Measurements from ENCODE around the gene SLC25A24. TPM values are rescaled to one million over a fixed set of nuclear protein-coding genes. Genes with fewer than 3 reads are reported as not detected.
A peak's percentile ranks its signal among the peaks of the same experiment; 100 is the strongest.
"Not testable (repeated sequence)": the region's sequence is repeated elsewhere in the genome, so short reads cannot be mapped to it uniquely, and the experiment has no call there.

The SLC25A24 gene
- total RNA-seq (2014; rRNA removed; shearing (Covaris generic)), result 77.7 and 90.1 TPM in 2 replicates

DNA sequence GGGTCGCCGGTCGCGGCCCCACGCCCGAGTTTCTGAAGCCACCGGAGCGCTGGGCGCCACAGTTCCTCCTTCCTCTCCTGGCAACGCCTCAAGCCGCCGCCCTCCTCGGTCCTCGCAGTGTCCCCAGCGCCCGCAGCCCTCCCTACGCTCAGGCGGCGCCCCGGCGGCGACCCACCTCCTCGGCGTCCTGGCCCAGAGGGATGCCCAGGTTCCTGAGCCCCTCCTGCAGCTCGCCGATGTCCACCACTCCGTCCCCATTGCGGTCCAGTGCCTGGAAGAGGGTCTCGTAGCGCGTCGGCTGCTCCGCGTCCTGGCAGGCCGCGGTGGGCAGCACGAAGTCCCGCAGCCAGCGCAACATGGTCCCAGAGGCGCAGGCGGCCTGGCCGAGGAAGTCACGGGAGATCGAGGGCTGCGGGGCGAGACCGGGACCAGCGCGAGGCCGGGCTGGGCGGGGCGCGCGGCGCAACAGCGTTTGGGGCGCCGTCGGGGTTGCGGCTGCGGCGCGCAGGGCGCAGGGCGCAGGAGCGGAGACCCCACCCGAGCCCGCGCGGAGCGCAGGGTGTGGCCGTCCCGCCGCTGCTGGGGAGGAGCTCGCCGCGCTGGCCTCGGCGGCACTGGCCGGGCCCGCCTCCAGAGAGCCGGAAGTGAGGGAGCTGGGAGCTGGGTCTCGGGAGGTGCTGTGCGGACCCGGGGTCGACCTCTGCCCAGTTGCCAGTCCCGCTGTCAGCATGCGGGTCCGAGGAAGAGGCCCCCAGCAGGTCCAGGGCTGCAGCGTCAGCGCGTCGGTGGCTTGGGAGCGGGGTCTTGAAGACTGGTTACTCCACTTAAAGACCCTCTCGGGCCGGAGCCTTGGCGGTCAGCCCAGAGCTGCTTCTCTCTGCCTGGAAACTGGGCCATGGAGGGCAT lies at the start of gene SLC25A24:
TSS of gene SLC25A24 (minus strand) at position 563 of the 906 bp plus-strand sequence. CDS start at position 358, 205 bp downstream.
- DNase-seq (ENCODE audit: low spot score), result peak; percentile 64

DNA sequence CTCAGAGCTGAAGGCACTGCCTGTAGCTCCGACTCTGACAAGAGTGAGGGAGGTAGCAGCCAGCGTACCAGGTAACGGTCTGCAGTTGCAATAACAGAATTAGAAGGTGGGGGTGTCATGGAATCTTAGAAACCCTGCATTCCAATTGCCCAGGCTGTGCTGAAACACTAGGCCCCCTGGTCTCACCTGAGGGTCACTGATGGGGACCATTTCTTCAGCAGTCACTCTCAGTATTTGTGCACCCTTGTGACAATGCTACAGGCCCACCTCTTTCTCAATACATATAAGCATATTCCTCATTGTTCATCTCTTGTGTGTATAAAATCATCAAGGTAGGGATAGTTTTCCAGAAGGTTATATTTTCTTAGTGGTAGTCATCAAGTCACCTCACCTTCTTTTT lies 43.8 kb upstream of the SLC25A24 start, which contains the start of gene NBPF4:
TSS of gene NBPF4 (minus strand) at position 101 of the 400 bp plus-strand sequence. CDS start 315 bp downstream, outside the sequence.
- not testable (repeated sequence) for DNase-seq (ENCODE audit: low spot score)

DNA sequence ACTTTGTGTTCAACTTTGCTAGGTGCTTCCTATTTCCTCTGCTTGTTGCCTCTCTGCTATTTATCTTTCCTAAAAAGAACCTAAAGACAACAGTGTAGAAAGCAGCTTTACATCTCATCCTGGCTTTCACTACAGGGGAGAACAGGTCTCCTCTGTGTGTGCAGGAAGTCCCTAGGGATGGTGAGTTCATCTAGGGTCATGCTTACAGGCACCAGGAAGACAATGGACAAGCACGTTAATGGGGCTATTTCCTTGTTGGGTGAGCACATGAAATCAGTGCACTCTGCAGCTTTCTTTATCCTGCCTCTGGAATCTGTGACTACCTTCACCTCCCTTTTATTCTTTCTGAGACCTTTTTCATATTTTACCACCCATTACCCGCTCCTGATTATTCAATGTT lies 39.3 kb upstream of the SLC25A24 start:
- not testable (repeated sequence) for DNase-seq (ENCODE audit: low spot score)

DNA sequence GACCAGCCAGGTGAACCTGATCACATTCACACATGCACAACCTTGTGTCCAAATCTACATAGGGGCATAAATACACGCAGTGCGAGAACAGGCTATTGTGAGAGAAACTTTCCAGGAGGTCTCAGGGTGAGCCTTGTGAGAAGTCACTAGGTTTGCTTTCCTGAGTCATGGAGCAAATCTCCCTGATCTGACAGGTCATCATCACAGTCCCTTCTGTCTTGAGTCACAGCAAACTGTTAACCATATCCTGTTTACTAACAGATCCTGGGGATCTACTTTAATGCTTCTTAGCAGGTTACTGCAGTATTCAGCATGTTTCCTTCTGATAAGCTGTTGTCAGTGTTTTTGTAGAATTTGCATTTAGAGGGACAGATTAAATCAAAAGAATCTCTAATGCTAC lies 35.2 kb upstream of the SLC25A24 start:
- DNase-seq (ENCODE audit: low spot score), result not testable (repeated sequence)

DNA sequence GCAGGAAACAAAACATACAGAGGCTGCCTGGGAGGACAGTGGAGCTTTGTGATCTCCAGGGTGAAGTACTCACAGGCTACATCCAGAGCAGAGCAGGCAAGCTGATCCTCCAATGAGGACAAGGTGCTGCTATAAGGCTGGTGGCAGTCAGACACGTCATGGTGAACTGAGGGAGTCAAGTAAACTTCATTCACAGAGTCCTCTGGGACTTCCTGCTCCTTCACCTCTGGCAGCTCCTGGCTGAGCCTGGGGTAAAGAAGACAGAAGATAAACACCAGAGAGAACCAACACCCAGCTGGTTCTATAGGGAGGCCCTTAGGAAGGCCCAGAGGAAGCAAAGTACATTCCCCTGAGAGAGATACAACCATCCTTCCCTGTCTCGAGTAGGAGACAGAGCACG lies 32.0 kb upstream of the SLC25A24 start:
- not testable (repeated sequence) for DNase-seq (ENCODE audit: low spot score)

DNA sequence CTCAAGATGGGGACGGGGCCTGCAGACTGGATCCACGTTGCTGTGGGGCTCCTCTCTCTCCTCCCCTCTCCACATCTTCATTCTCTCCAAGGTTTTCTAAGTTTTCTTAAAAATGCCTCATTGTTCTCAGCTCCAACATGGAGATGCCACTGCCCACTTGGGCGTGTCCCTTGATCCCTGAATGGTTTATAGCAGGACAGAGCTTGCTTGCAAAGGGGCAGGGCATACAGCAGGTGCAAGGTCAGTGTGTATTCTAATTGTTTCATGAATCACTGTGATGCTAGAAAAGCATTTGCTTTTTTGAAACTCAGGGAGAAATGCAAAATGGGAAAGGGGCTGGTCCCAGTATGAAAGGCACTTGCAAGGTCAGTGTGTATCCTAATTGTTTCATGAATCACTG lies 29.8 kb upstream of the SLC25A24 start:
- DNase-seq (ENCODE audit: low spot score), result not testable (repeated sequence)

DNA sequence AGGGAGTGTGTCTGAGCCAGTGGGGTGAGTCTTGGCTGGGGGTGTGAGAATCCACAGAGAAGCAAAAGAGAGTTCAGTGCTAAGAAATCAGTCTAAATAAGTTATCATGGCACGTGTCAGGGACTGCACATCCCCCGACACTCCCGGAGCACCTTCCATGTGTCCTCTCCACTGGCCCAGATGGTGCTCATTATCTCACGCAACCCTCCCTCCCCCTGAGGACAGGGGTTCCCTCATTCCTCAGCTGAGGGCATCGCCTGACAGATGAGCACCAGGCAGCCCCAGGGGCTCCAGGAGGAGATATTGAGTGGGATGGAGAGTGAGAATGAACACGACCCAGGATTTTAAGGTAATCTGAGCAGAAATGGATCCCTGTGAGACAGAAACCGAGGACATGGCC lies 27.6 kb upstream of the SLC25A24 start:
- not testable (repeated sequence) for DNase-seq (ENCODE audit: low spot score)

DNA sequence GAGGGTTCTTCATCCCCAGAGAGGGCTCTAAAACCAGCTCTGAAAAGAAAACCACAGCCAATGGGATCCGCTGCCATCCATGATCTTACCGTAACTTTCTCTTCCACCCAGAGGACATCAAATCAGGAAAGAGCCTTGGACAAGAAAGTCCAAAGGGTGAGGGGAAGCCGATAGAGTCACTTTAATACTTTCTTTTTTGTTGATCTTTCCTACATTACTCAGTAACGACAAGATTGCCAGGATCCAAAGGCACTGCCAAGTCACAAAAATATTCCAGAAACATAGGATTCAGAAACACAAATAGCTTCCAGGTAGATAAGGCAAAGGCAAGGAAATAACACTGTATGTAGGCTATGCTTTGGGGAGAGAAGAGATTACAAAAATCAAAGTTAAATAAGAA lies 26.7 kb upstream of the SLC25A24 start:
- DNase-seq (ENCODE audit: low spot score), result not testable (repeated sequence)

DNA sequence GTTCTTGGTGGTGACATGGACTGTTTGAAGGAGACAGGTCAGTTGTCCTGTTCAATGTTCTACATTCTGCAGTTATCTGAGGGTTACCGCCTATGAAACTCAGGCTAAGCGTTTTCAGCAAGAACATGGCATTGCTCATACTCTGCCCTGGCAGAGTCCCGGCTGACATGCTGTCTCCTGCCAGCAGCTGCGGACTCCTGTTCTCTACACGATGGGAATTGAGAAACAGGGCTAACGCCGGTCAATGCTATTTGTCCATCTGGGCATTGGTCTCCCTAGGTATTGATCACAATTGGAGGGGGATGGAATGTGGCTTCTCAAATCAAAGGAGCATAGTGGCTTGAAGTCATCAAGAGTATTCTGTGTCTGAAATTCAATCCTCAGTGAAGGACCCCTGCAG lies 23.1 kb upstream of the SLC25A24 start:
- DNase-seq (ENCODE audit: low spot score), result not testable (repeated sequence)

DNA sequence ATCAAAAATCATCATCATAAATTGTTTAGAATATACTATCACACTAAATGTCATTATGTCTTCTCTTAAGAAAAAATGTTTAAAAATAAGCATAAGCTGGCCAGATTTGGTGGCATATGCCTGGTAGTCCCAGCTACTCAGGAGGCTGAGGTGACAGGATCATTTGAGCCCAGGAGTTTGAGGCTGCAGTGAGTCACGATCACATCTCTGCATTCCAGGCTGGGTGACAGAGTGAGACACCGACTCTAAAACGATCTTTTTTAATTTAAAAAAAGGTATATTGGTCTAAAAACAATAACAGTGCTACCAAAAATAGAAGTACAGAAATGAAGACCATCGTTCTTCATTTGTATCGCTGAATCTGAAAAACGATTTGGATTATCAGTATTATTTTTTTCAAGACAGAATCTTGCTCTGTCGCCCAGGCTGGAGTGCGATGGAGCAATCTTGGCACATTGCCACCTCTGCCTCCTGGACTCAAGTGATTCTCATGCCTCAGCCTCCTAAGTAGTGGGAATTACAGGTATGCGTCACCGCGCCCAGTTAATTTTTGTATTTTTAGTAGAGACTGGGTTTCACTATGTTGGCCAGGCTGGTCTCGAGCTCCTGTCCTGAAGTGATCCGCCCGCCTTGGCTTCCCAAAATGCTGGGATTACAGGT lies 17.5 kb upstream of the SLC25A24 start:
- DNase-seq (ENCODE audit: low spot score), result not testable (repeated sequence)

DNA sequence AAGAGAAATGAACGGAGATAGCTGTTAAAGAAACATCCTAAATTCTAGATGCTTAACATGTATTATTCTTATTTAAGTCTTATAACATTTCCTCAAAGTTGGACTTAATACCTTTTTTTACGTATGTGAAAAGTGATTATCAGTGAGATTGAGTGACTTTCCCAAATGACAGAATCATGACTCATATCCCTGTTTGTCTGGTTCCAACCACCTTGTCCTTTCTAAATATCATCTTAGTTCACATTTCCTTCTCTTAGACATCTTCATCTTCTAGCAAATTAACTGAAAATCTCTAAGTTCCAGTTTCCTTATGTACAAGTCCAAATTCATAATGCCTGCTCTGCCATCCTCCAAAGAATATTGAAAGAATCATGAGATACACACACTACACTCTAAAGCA lies 16.9 kb upstream of the SLC25A24 start:
- peak; percentile 26 for DNase-seq (ENCODE audit: low spot score)

DNA sequence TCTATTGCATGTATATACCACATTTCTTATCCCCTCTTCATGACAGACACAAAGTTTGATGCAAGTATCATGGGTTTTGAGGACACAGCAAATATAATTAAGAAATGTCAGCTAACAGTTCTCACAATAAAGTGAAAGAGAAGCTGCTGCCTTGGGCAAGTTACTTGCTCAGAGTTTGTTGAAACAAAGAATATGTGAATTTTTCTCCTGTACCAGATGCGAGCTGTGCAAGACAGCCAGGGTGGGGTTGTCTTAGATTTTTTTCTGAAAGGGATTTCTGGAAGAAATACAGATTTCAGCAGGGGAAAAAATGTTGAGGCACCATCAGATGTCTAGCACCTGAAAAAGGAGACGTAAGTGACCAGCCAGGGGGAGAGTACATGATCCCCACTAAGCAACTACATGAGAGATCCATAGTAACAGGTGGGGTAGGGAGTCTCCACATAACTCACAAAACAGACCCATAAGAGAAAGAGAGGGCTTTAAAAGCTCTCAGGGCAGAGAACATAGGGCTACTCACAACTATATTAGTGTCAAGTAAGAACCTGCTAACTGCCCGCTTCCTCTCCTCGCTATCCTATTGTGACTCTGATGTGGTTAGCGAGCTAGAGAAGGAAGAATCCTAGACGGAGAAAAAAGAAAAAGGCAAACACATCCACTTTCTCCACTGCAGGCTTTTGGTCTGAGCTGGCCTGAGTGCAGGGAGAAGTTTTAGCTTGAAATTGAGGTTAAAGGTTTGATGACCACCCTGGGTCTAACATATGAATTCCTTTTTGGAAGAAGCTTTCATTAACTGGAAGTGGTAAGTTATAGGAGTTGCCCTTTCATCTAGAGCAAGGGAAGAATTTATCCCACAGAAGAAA lies 16.1 kb upstream of the SLC25A24 start:
- DNase-seq (ENCODE audit: low spot score), result not testable (repeated sequence)

DNA sequence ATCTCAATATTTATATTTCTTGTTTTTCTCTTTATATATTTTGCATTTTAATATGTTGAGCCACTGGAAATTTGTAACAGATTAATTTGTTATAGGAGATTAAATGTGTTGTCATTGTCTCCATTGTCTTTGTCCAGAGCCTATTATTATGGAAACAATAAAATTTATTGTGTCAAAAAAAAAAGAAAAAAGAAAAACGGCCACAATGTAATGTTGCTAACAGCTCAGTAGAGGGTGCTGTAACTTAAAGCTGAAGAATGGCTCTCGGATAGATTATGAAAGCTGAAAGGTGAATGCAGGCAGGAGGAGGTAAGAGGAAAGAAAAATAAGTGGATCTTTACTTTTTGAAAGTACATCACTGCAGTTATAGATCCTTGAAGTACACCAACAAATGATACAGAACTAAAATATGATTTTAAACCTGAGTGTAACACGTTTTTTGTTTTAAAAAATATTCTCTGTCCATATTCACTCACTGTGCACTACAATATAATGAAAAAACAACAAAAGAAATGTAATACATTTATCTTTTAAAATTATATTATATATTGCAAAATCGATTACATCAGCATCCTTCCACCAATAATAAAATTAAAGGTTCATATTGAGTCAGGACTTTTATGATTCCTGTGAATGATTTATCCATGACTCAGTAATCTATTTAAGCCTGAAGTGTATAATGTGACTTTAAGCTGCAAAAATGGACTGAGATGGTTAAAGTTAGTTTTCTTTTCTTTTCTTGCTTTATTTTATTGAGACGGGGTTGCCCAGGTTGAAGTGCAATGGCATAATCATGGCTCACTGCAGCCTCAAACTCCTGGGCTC lies 14.7 kb upstream of the SLC25A24 start:
- DNase-seq (ENCODE audit: low spot score), result peak; percentile 15

DNA sequence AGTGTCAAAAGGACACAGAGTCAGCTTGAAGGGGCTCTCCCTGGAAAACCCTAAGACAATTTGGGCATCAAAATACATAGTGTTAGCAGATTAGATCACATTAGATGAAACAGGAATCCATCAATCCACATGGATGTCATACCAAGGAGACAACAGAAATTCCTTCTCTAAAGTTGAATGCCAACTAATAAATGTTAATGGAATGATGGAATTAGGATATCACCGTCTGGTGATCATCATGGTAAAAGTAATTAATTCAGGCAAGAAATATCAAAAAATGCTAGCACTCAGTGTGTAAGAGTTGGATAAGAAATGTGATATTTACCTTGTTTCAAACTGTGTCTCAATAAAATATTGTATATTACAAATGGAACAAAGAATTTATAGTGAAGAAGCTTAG lies 10.9 kb upstream of the SLC25A24 start:
- no peak for DNase-seq (ENCODE audit: low spot score)

DNA sequence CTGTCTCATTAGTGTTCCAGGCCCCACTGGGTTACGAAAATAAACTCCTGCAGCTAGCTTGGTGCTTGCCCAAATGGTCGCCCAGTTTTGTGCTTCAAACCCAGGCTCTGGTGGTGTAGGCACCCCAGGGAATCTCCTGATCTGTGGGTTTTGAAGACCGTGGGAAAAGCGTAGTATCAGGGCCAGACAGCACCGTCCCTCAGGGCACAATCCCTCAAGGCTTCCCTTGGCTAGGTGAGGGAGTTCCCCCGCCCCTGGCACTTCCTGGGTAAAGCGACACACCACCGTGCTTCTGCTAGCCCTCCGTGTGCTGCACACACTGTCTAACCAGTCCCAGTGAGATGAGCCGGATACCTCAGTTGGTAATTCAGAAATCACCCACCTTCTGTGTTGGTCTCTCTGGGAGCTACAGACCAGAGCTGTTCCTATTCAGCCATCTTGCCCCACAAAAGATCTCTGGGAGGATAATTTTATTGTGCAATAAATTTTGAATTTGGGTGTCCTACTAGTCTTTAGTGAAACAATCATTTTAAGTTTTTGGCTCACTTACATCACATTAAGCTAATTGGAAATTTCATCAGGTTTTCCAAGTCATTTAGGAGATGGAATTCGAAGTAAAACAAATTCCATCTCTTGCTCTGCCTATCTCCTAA lies 9.4 kb upstream of the SLC25A24 start:
- no peak for DNase-seq (ENCODE audit: low spot score)

DNA sequence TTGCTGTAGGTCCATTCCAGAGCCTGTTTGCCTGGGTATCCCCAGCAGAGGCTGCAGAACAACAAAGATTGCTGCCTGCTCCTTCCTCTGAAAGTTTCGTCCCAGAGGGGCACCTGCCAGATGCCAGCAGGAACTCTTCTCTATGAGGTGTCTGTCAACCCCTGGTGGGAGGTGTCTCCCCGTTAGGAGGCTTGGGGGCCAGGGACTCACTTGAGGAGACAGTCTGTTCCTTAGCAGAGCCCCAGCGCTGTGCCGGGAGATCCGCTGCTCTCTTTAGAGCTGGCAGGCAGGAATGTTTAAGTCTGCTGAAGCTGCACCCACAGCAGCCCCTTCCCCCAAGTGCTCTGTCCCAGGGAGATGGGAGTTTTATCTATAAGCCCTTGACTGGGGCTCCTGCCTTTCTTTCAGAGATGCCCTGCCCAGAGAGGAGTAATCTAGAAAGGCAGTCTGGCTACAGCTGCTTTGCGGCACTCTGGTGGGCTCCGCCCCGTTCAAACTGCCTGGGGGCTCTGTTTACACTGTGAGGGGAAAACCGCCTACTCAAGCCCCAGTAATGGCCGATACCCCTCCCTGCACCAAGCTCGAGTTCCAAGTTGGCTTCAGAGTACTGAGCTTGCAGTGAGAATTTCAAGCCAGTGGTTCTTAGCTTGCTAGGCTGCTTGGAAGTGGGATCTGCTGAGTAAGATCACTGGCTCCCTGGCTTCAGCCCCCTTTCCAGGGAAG lies 8.7 kb upstream of the SLC25A24 start:
- no peak for DNase-seq (ENCODE audit: low spot score)

DNA sequence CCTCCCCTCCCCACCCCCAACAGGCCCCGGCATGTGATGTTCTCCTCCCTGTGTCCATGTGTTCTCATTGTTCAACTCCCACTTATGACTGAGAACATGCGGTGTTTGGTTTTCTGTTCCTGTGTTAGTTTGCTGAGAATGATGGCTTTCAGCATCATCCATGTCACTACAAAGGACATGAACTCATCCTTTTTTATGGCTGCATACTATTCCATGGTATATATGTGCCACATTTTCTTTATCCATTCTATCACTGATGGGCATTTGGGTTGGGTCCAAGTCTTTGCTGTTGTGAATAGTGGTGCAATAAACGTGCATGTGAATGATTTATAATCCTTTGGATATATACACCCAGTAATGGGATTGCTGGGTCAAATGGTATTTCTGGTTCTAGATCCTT lies 3.4 kb upstream of the SLC25A24 start:
- not testable (repeated sequence) for DNase-seq (ENCODE audit: low spot score)

DNA sequence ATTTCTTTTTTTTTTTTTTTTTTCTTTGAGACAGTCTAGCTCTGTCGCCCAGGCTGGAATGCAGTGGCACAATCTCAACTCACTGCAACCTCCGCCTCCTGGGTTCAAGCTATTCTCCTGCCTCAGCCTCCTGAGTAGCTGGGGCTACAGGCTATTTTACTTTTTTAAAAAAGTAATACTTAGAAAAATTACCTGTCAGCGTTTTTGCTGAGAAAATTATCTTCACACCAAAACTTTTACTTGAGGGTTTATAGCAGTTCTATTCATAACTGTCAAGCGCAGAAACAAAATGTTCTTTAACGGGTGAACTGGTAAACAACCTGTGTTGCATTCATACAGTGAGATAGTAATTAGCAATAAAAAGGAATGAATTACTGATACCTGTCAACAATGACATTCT lies 1.5 kb upstream of the SLC25A24 start:
- no peak for DNase-seq (ENCODE audit: low spot score)

DNA sequence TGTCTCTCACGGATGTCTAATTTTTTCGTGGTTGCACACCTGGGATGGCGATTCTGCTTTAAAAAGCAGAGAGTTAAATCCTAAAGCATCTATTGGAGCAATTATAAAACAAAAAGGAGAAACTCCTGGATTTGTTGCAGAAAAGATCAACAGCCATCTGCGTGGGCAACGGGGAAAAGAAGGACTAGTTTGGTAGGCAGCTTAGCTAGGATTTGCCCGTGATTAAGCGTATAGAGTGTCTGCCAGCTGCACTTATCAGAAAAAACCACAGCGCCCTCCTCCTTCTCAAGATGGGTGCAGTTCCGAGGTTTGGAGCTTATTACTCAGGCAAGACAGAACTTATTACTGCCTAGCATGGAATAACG lies 526 bp upstream of the SLC25A24 start:
- DNase-seq (ENCODE audit: low spot score), result peak; percentile 75

Data from A172 (cell line).